ENCODE results near the gene IMPA2. TPM values are rescaled to one million over a fixed set of nuclear protein-coding genes. Genes with fewer than 3 reads are reported as not detected.

IMPA2 gene
- total and polyA plus RNA-seq, 2 of the 13 experiments (the other 11 are each of a cell fraction or from before 2014, with no cell fraction given): 37.8 to 71.8 TPM

- ChIA-PET POLR2A (interaction anchor here (0.5 kb wide), 1 partner anchor 95 kb away, joined by 3 read pairs; no protein-coding TSS in a partner anchor), CTCF (ENCODE audit: low intra/inter-chr PET ratio, low total read pairs) (no interaction called here)
- no peak for ATAC-seq
These were observed 53.2 kb downstream of the IMPA2 start for GRCh38 chr18:12034241-12035100.

GRCh38 chr18:12035481-12035880 is 54.2 kb downstream of the IMPA2 start:
- Histone ChIP-seq H3K4me1 (ENCODE audit: insufficient read depth, low read length) (peaks cover 22% of the 10 kb centered on the region), H2AFZ (ENCODE audit: low read length) (no peak overlapping the region), H3K79me2 (ENCODE audit: insufficient read depth, low read length) (no peaks in the 10 kb centered on the region), H3K9me3 (ENCODE audit: low read length) (no peaks in the 10 kb centered on the region), H3K36me3 (replicated peaks in 1 of 2; ENCODE audit: control insufficient read depth in 1 of 2, insufficient read depth in 2 of 2, low read length in 2 of 2) (peaks cover 2 to 5% of the 10 kb centered on the region in 2 experiments; a peak in 4 of 5 replicates), H3K4me2 (ENCODE audit: low read depth, low read length) (no peak overlapping the region), H4K20me1 (ENCODE audit: insufficient read depth, low read length) (no peaks in the 10 kb centered on the region), H3K27ac (ENCODE audit: extremely low read length, insufficient read depth, low read length) (no peak overlapping the region), H3K4me3 (replicated peaks in 1 of 3; ENCODE audit: insufficient read depth in 1 of 3, low read depth in 2 of 3, low read length in 3 of 3) (no peak overlapping the region), H3K27me3 (ENCODE audit: control insufficient read depth in 1 of 2, insufficient read depth in 2 of 2, low read length in 2 of 2) (peaks cover 0 to 6% of the 10 kb centered on the region in 2 experiments; a peak in 1 of 5 replicates), H3K9ac (ENCODE audit: insufficient read depth, low read depth, low read length) (no peak overlapping the region)
- BruUV-seq (replicated peaks): no TSS peak
- WGBS (ENCODE audit: low lambda C conversion rate): 56% methylated on average over 6 of the region's 6 CpGs
- ChIA-PET POLR2A (no interaction called here), CTCF (ENCODE audit: low intra/inter-chr PET ratio, low total read pairs) (no interaction called here)
- in situ Hi-C loops (cut with HindIII; ENCODE audit: extremely low pct_ligation_motif_present, low pct_unique_long_range_greater_than_20kb) (no loop called here), intact Hi-C loops (cut with micrococcal nuclease; ENCODE audit: unreplicated experiment) (no loop called here)
- ATAC-seq: no peak
- no peak for DNase-seq (ENCODE audit: low spot score)
- FAIRE-seq: no peak
- TF ChIP-seq IKZF1 (IDR thresholded peaks at IDR 0.05) (no peak), NFE2L2 (IDR thresholded peaks at IDR 0.05; ENCODE audit: low read length) (no peak), SKIL (CRISPR knock-in tag; IDR thresholded peaks at IDR 0.05; ENCODE audit: borderline replicate concordance) (no peak), ZNF850 (CRISPR knock-in tag; conservative IDR thresholded peaks at IDR 0.05) (no peak), ZNF552 (CRISPR knock-in tag; IDR thresholded peaks at IDR 0.05; ENCODE audit: borderline replicate concordance) (no peak), EZH2 (conservative IDR thresholded peaks at IDR 0.05; ENCODE audit: low read depth, low read length) (no peak), RAD51 (IDR thresholded peaks at IDR 0.05; ENCODE audit: borderline replicate concordance) (no peak), FOXO4 (CRISPR knock-in tag; conservative IDR thresholded peaks at IDR 0.05) (no peak)

More at GRCh38 chr18:12034241-12035100, 53.2 kb downstream of the IMPA2 start:
- FAIRE-seq (no peak), DNase-seq (ENCODE audit: low spot score) (no peak)
- TF ChIP-seq ZNF367 (CRISPR knock-in tag; IDR thresholded peaks at IDR 0.05; ENCODE audit: borderline replicate concordance): no peak
- TF ChIP-seq POLR2G (IDR thresholded peaks at IDR 0.05; ENCODE audit: low read depth, low read length): 0 out of 2 replicates have a peak, but pooled peaks have one; percentile 46
- Histone ChIP-seq H3K27me3 (ENCODE audit: control insufficient read depth in 1 of 2, insufficient read depth in 2 of 2, low read length in 2 of 2) (peaks cover 0 to 6% of the 10 kb centered on the region in 2 experiments; a peak in 1 of 5 replicates), H3K4me2 (ENCODE audit: low read depth, low read length) (no peak overlapping the region), H3K27ac (ENCODE audit: extremely low read length, insufficient read depth, low read length) (no peak overlapping the region), H3K9me3 (ENCODE audit: low read length) (no peaks in the 10 kb centered on the region), H2AFZ (ENCODE audit: low read length) (no peak overlapping the region), H3K4me1 (ENCODE audit: insufficient read depth, low read length) (peaks cover 16% of the 10 kb centered on the region), H3K36me3 (replicated peaks in 1 of 2; ENCODE audit: control insufficient read depth in 1 of 2, insufficient read depth in 2 of 2, low read length in 2 of 2) (peaks cover 2 to 15% of the 10 kb centered on the region in 2 experiments; a peak in 4 of 5 replicates), H4K20me1 (ENCODE audit: insufficient read depth, low read length) (no peaks in the 10 kb centered on the region), H3K4me3 (replicated peaks in 1 of 3; ENCODE audit: insufficient read depth in 1 of 3, low read depth in 2 of 3, low read length in 3 of 3) (no peak overlapping the region), H3K79me2 (ENCODE audit: insufficient read depth, low read length) (no peaks in the 10 kb centered on the region), H3K9ac (ENCODE audit: insufficient read depth, low read depth, low read length) (no peak overlapping the region)
- intact Hi-C loops (cut with micrococcal nuclease; ENCODE audit: unreplicated experiment) (no loop called here), in situ Hi-C loops (cut with HindIII; ENCODE audit: extremely low pct_ligation_motif_present, low pct_unique_long_range_greater_than_20kb) (no loop called here)
- WGBS (ENCODE audit: low lambda C conversion rate): 96% methylated on average over 8 of the region's 8 CpGs
- BruUV-seq (replicated peaks): no TSS peak

Data from HepG2 (cell line).